HG03103 (cell line): Measurements from ENCODE around the gene ETV4.

ENCODE experiments used
- ATAC-seq: cut with Tn5 transposase; IDR thresholded peaks from one replicate; pipeline ENCODE4 v1.9.1; 2021; ENCODE audit warnings: low read depth; ENCODE audit not compliant: unreplicated experiment

ETV4 gene

GRCh38 chr17:43547189-43547550 is 1.0 kb upstream of the ETV4 start:
- ATAC-seq, result no peak

- no peak for ATAC-seq
Observed at GRCh38 chr17:43545383-43545632, 832 bp downstream of the ETV4 start.

- no peak for ATAC-seq
Observed at GRCh38 chr17:43543771-43544575, 2.2 kb downstream of the ETV4 start.

- no peak for ATAC-seq
Observed at GRCh38 chr17:43543300-43543699, 2.8 kb downstream of the ETV4 start.

- no peak for ATAC-seq
Observed at GRCh38 chr17:43542859-43543258, 3.3 kb downstream of the ETV4 start.

- ATAC-seq, result no peak
Observed at GRCh38 chr17:43540821-43541674, 5.1 kb downstream of the ETV4 start.

GRCh38 chr17:43536236-43536992 is 9.7 kb downstream of the ETV4 start:
- ATAC-seq, result no peak

GRCh38 chr17:43534909-43535308 is 11.2 kb downstream of the ETV4 start:
- no peak for ATAC-seq

- no peak for ATAC-seq
Observed at GRCh38 chr17:43533699-43534098, 12.4 kb downstream of the ETV4 start.

- ATAC-seq, result no peak
Observed at GRCh38 chr17:43532581-43532980, 13.6 kb downstream of the ETV4 start.

GRCh38 chr17:43531955-43532354 is 14.2 kb downstream of the ETV4 start:
- no peak for ATAC-seq

- ATAC-seq, result no peak
Observed at GRCh38 chr17:43531082-43531378, 15.1 kb downstream of the ETV4 start.

GRCh38 chr17:43530288-43531081 is 15.7 kb downstream of the ETV4 start:
- no peak for ATAC-seq

- ATAC-seq, result no peak
Observed at GRCh38 chr17:43529947-43530287, 16.2 kb downstream of the ETV4 start.

GRCh38 chr17:43528988-43529814 is 16.9 kb downstream of the ETV4 start:
- ATAC-seq, result no peak

- no peak for ATAC-seq
Observed at GRCh38 chr17:43528319-43528987, 17.7 kb downstream of the ETV4 start.

GRCh38 chr17:43526886-43527648 is 19.1 kb downstream of the ETV4 start:
- ATAC-seq, result no peak

GRCh38 chr17:43524945-43525575 is 21.1 kb downstream of the ETV4 start:
- no peak for ATAC-seq
